NB4 (cell line): ENCODE measurements around the gene COL23A1.

Experiments
- CTCF ChIP-seq: IDR thresholded peaks from one replicate; pipeline ENCODE4 v1.5.1; 2012; ENCODE audit warnings: low read depth, low read length
- MAX ChIP-seq: IDR thresholded peaks from 2 replicates; pipeline ENCODE4 v1.6.1; 2011; ENCODE audit warnings: low read depth, low read length
- POLR2A ChIP-seq: IDR thresholded peaks from 2 replicates; pipeline ENCODE4 v1.6.1; 2011; ENCODE audit warnings: mild to moderate bottlenecking; ENCODE audit not compliant: insufficient read length; ENCODE audit errors: extremely low read depth

- TF ChIP-seq CTCF (no peak), POLR2A (no peak), MAX (no peak)
Observed at GRCh38 chr5:178426326-178427130, 163.7 kb downstream of the COL23A1 start.
